Retina (tissue), 1 donor: ENCODE data around the gene SUDS3.
"Not testable (repeated sequence)": the region's sequence is repeated elsewhere in the genome, so short reads cannot be mapped to it uniquely, and the experiment has no call there.

Source experiments
- DNase-seq: peaks from one replicate; pipeline ENCODE4 v3.0.0-alpha.2; 2016

Gene SUDS3, protein sequence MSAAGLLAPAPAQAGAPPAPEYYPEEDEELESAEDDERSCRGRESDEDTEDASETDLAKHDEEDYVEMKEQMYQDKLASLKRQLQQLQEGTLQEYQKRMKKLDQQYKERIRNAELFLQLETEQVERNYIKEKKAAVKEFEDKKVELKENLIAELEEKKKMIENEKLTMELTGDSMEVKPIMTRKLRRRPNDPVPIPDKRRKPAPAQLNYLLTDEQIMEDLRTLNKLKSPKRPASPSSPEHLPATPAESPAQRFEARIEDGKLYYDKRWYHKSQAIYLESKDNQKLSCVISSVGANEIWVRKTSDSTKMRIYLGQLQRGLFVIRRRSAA

DNA sequence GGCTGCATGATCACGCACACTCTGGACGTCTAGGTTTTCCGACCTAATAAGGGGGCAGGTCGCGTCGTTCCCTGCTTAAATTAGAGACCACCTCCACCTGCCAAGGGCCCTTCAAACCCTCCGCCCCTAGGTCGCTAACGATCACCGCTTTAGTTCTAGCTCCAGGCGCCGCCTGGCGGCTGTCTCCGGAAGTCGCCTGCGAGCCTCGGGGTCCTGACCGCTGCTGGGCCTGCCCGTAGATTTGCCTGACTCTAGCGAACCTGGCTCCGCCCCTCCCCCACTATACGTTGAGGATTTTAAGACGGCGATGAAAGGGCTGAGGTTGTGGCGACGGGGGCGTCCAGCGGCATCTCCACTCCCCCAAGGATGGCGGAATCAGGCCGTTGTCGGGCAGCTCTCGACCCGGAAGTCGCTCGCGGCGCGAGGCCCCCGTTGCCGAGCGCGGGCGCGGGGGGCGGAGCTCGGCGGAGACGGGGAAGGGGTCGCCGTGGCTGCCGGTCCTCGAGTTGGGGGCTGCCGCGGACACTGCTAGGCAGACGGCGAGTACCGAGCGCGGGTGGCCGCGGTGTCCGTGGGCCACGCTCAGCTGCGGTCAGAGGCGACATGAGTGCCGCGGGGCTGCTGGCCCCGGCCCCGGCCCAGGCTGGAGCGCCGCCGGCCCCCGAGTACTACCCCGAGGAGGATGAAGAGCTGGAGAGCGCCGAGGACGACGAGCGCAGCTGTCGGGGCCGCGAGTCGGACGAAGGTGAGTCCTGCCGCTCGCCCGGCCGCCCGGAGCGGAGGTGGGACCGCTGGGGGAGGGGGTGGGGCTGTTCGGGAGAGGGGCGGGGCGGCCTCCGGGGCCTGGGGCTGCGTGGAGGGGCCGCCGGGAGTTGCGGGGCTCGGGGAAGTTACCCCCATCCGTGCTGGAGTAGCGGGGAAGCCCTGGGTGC is at the start of gene SUDS3:
SUDS3 (plus strand) TSS at position 467 of the 932 bp plus-strand sequence; CDS start at position 604, 137 bp downstream.
- DNase-seq, result peak; percentile 100

GRCh38 chr12:118326991-118327390 is 49.4 kb upstream of the SUDS3 start:
- DNase-seq, result no peak

GRCh38 chr12:118327391-118327790 is 49.0 kb upstream of the SUDS3 start:
- DNase-seq, result no peak

- no peak for DNase-seq
Measured at GRCh38 chr12:118328486-118329330, 47.6 kb upstream of the SUDS3 start.

- no peak for DNase-seq
Measured at GRCh38 chr12:118330421-118331018, 45.8 kb upstream of the SUDS3 start.

GRCh38 chr12:118332511-118332910 is 43.8 kb upstream of the SUDS3 start:
- no peak for DNase-seq

DNA sequence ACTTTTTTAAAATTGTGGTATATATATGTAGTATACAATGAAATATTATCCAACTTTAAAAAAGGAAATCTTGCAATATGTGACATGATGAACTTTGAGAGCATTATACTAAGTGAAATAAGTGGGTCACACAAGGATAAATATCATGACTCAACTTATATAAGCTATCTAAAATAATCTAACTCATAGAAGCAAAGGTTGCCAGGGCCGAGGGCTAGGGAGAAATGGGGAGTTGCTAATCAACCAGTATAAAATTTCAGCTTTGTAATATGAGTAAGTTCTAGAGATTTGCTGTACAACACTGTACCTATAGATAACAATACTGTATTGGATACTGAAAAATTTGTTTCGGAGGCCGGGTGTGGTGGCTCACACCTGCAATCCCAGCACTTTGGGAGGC is 42.1 kb upstream of the SUDS3 start:
- DNase-seq, result no peak

- DNase-seq, result no peak
Measured at GRCh38 chr12:118334939-118335567, 41.3 kb upstream of the SUDS3 start.

DNA sequence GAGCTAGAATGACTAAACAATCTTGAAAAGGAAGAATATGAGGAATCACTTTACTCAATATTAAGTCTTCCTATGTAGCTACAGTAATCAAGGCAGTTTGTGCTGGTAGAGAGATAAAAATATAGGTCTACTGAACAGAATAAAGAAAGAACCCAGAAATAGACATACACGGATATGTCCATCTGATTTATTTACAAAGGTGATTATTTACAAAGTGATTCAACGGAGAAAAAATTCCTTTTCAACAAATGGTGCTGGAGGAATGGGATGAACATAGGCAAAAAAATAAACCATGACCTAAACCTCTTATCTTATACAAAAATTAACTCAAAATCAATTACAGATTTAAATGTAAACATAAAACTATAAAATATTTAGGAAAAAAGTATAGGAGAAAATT is 40.2 kb upstream of the SUDS3 start:
- no peak for DNase-seq

- no peak for DNase-seq
Measured at GRCh38 chr12:118337194-118337838, 39.0 kb upstream of the SUDS3 start.

GRCh38 chr12:118342090-118342489 is 34.3 kb upstream of the SUDS3 start:
- DNase-seq, result no peak

- DNase-seq, result no peak
Measured at GRCh38 chr12:118344829-118345228, 31.5 kb upstream of the SUDS3 start.

GRCh38 chr12:118345355-118345754 is 31.0 kb upstream of the SUDS3 start:
- no peak for DNase-seq

- no peak for DNase-seq
Measured at GRCh38 chr12:118346895-118347294, 29.5 kb upstream of the SUDS3 start.

- no peak for DNase-seq
Measured at GRCh38 chr12:118347916-118348315, 28.4 kb upstream of the SUDS3 start.

- no peak for DNase-seq
Measured at GRCh38 chr12:118350908-118351559, 25.3 kb upstream of the SUDS3 start.

DNA sequence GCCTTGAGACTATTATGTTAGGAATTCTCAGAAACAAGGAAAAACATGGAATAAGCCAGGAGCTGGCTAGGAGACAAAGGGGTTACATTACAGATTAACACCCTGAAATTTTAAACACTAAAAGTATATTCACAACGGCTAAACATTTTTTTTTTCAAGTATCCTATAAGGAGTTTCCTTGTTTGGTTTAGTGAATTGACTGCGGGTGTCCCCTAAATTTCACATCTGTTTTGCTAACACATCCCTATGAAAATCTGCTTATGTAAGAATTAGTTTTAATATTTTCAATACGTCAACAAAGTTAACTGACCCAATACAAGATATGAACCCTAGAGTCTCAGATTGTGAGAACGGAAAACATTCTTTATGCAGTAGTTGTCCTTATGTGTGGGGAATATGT is 22.6 kb upstream of the SUDS3 start:
- DNase-seq, result no peak

- DNase-seq, result not testable (repeated sequence)
Measured at GRCh38 chr12:118354503-118354902, 21.9 kb upstream of the SUDS3 start.

- DNase-seq, result no peak
Measured at GRCh38 chr12:118354903-118355302, 21.5 kb upstream of the SUDS3 start.

GRCh38 chr12:118355843-118356242 is 20.5 kb upstream of the SUDS3 start:
- DNase-seq, result no peak

DNA sequence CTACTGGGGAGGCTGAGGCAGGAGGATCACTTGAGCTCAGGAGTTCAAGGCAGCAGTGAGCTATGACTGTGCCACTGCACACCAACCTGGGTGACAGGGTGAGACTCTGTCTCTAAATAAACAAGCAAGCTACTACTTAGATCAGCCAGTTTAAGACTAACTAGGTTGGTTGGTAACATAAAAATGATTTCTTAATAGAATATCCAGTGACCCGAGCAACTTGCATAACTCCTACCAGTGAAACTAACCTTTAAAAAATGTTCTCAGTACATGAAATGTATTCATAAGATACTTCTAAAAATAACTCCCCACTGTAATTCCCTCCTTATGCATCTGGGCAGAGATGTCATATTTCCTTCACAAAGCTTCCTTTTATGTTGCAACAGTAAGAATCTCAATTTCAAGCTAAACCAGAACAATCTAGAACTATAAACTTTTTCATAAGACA is 19.5 kb upstream of the SUDS3 start:
- DNase-seq, result no peak
